Esophagus muscularis mucosa (tissue), 4 donors: ENCODE measurements around the gene TMEM161A. TPM values are rescaled to one million over a fixed set of nuclear protein-coding genes. Genes with fewer than 3 reads are reported as not detected.

Source experiments
- DNase-seq: peaks from one replicate; pipeline ENCODE4 v3.0.0-alpha.2; 2017; ENCODE audit errors: extremely low spot score
- H3K27ac ChIP-seq, 4 donors: fragments of 200-600 bp; sonication (generic); replicated peaks in 1 of 4; 1 replicate in 3 of 4; 2 replicates in 1 of 4; pipeline ENCODE4 v1.5.1; 2016 to 2019; ENCODE audit warnings: mild to moderate bottlenecking in 1 of 4
- H3K27me3 ChIP-seq, 4 donors: fragments of 200-600 bp; sonication (generic); one replicate each; pipeline versions ENCODE4 v1.5.1 to v1.6.0; 2016 to 2019
- H3K36me3 ChIP-seq, 4 donors: fragments of 200-600 bp; sonication (generic); one replicate each; pipeline ENCODE4 v1.5.1; 2016 to 2019
- H3K4me1 ChIP-seq, 4 donors: fragments of 200-600 bp; sonication (generic); one replicate each; pipeline ENCODE4 v1.5.1; 2016 to 2019
- H3K4me3 ChIP-seq, 4 donors: fragments of 200-600 bp; sonication (generic); 1 replicate in 2 of 4; 2 replicates in 2 of 4; pipeline ENCODE4 v1.5.1; 2016 to 2019; ENCODE audit warnings: mild to moderate bottlenecking in 4 of 4, moderate library complexity in 1 of 4
- H3K9me3 ChIP-seq, 4 donors: fragments of 200-600 bp; sonication (generic); 1 replicate in 3 of 4; 2 replicates in 1 of 4; pipeline ENCODE4 v1.5.1; 2016 to 2019
- CTCF ChIP-seq, 3 experiments: fragments of 200-600 bp in 2 of 3; fragments of 450-650 bp in 1 of 3; sonication (generic) in 2 of 3; IDR thresholded peaks; one replicate each; pipeline ENCODE4 v1.5.1; 2017 to 2019; ENCODE audit warnings: antibody characterized with exemption in 3 of 3, mild to moderate bottlenecking in 2 of 3, moderate library complexity in 1 of 3
- EP300 ChIP-seq: sonication (generic); formaldehyde crosslinking; IDR thresholded peaks from one replicate; pipeline ENCODE4 v1.6.1; 2017; ENCODE audit warnings: antibody characterized with exemption
- POLR2A ChIP-seq: fragments of 450-650 bp; IDR thresholded peaks from one replicate; pipeline ENCODE4 v1.6.1; 2017; ENCODE audit warnings: antibody characterized with exemption, moderate library complexity, mild to moderate bottlenecking, low read depth
- POLR2AphosphoS5 ChIP-seq, 2 donors: sonication (generic); formaldehyde crosslinking; IDR thresholded peaks; one replicate each; pipeline ENCODE4 v1.6.1; 2017; ENCODE audit warnings: antibody characterized with exemption in 2 of 2
- WGBS: methylation state at CpG from one replicate; pipeline ENCODE4 v1.1.5; 2018; 5-methylcytosine and 5-hydroxymethylcytosine counted together
- intact Hi-C: fragments of 100-400 bp; cut with DNase I; formaldehyde crosslinking; loops from one replicate; pipeline ENCODE4 v1.15.1; 2023
- total RNA-seq, 4 donors: library from RNA; depleted of rRNA; stranded (reverse); fragments of >200 nt; gene quantifications; one replicate each; pipeline versions ENCODE4 v1.1.0 to v1.2.1, GENCODE V29; 2016

TMEM161A gene
- total RNA-seq, 4 donors from 2014 or later: 12.0 to 26.8 (median 16.9) TPM

- TF ChIP-seq EP300 (no peak), POLR2AphosphoS5 (IDR thresholded peaks at IDR 0.05) (no peak), POLR2A (no peak)
- no peaks in the 10 kb centered on the region for H3K36me3 ChIP-seq
- no peak overlapping the region for H3K4me3 ChIP-seq
- no peak for DNase-seq
- no peak overlapping the region for H3K27ac ChIP-seq
- WGBS: 68% methylated on average over 3 of the region's 3 CpGs
- intact Hi-C loops: no loop called here
- H3K9me3 ChIP-seq: no peaks in the 10 kb centered on the region
- H3K4me1 ChIP-seq: peaks cover 9 to 14% (median 12%) of the 10 kb centered on the region in 4 donors
- H3K27me3 ChIP-seq: peaks cover 0 to 15% (median 5%) of the 10 kb centered on the region in 4 donors
Measured at GRCh38 chr19:19167612-19168011, 29.3 kb upstream of the TMEM161A start.

GRCh38 chr19:19165396-19165795 is 27.1 kb upstream of the TMEM161A start:
- DNase-seq: no peak
- peaks cover 0 to 11% (median 2%) of the 10 kb centered on the region in 4 donors for H3K27me3 ChIP-seq
- intact Hi-C loops: no loop called here
- H3K27ac ChIP-seq: no peak overlapping the region
- no peaks in the 10 kb centered on the region for H3K9me3 ChIP-seq
- H3K4me3 ChIP-seq: no peak overlapping the region
- 100% methylated on average over 1 of the region's 1 CpG for WGBS
- no peak for TF ChIP-seq POLR2A
- no peak for TF ChIP-seq EP300
- no peak for TF ChIP-seq POLR2AphosphoS5 (IDR thresholded peaks at IDR 0.05)
- TF ChIP-seq CTCF (IDR thresholded peaks at IDR 0.05): no peak
- no peaks in the 10 kb centered on the region for H3K36me3 ChIP-seq
- peaks cover 7 to 9% (median 7%) of the 10 kb centered on the region in 4 donors for H3K4me1 ChIP-seq

- H3K27me3 ChIP-seq: peaks cover 0 to 6% (median 0%) of the 10 kb centered on the region in 4 donors
- TF ChIP-seq CTCF (IDR thresholded peaks at IDR 0.05): no peak
- no peak for TF ChIP-seq POLR2A
- no peak for TF ChIP-seq EP300
- no peak for TF ChIP-seq POLR2AphosphoS5 (IDR thresholded peaks at IDR 0.05)
- H3K4me3 ChIP-seq: no peak overlapping the region
- intact Hi-C loops: no loop called here
- H3K9me3 ChIP-seq: no peaks in the 10 kb centered on the region
- H3K27ac ChIP-seq: no peak overlapping the region
- 95% methylated on average over 4 of the region's 7 CpGs for WGBS
- no peaks in the 10 kb centered on the region for H3K4me1 ChIP-seq
- no peak for DNase-seq
- H3K36me3 ChIP-seq: no peaks in the 10 kb centered on the region
Measured at GRCh38 chr19:19162495-19162894, 24.2 kb upstream of the TMEM161A start.

- intact Hi-C loops: no loop called here
- TF ChIP-seq CTCF (IDR thresholded peaks at IDR 0.05) (no peak), POLR2A (no peak), POLR2AphosphoS5 (IDR thresholded peaks at IDR 0.05) (no peak), EP300 (no peak)
- Histone ChIP-seq H3K27me3 (peaks cover 0 to 6% (median 0%) of the 10 kb centered on the region in 4 donors), H3K4me3 (no peak overlapping the region), H3K27ac (no peak overlapping the region), H3K4me1 (no peaks in the 10 kb centered on the region), H3K36me3 (peaks cover 0 to 15% (median 2%) of the 10 kb centered on the region in 4 donors), H3K9me3 (no peaks in the 10 kb centered on the region)
- WGBS: 41% methylated on average over 19 of the region's 26 CpGs
- no peak for DNase-seq
Measured at GRCh38 chr19:19160461-19161035, 22.3 kb upstream of the TMEM161A start.

- peaks cover 0 to 18% (median 2%) of the 10 kb centered on the region in 4 donors for H3K36me3 ChIP-seq
- intact Hi-C loops: no loop called here
- no peaks in the 10 kb centered on the region for H3K4me1 ChIP-seq
- no peak overlapping the region for H3K4me3 ChIP-seq
- peaks cover 0 to 6% (median 0%) of the 10 kb centered on the region in 4 donors for H3K27me3 ChIP-seq
- H3K9me3 ChIP-seq: no peaks in the 10 kb centered on the region
- TF ChIP-seq POLR2AphosphoS5 (IDR thresholded peaks at IDR 0.05) (no peak), POLR2A (no peak), CTCF (IDR thresholded peaks at IDR 0.05) (no peak), EP300 (no peak)
- WGBS: 94% methylated on average over 4 of the region's 4 CpGs
- no peak for DNase-seq
- H3K27ac ChIP-seq: no peak overlapping the region
Measured at GRCh38 chr19:19159534-19159933, 21.3 kb upstream of the TMEM161A start.
